Ectodermal cell (in vitro differentiated cells): ENCODE data around the gene DUSP15. TPM values are rescaled to one million over a fixed set of nuclear protein-coding genes. Genes with fewer than 3 reads are reported as not detected.
"Not testable (repeated sequence)": the region's sequence is repeated elsewhere in the genome, so short reads cannot be mapped to it uniquely, and the experiment has no call there.

ENCODE experiments used
- H3K27ac ChIP-seq: 2 replicates; pipeline ENCODE4 v1.7.0; 2013; ENCODE audit warnings: mild to moderate bottlenecking, low read depth, low read length; ENCODE audit not compliant: insufficient read depth, poor library complexity, severe bottlenecking
- H3K27me3 ChIP-seq: 2 replicates; pipeline ENCODE4 v1.7.0; 2013; ENCODE audit warnings: mild to moderate bottlenecking, low read length; ENCODE audit not compliant: insufficient read depth, control insufficient read depth, poor library complexity, severe bottlenecking
- H3K36me3 ChIP-seq: one replicate; pipeline ENCODE4 v1.7.0; 2013; ENCODE audit warnings: low read length; ENCODE audit not compliant: control insufficient read depth, insufficient read depth
- H3K4me1 ChIP-seq: one replicate; pipeline ENCODE4 v1.7.0; 2013; ENCODE audit warnings: low read length; ENCODE audit not compliant: control insufficient read depth, insufficient read depth
- H3K4me3 ChIP-seq: 2 replicates; pipeline ENCODE4 v1.7.0; 2013; ENCODE audit warnings: low read depth, low read length, control low read depth; ENCODE audit not compliant: insufficient read depth
- H3K9me3 ChIP-seq: 2 replicates; pipeline ENCODE4 v1.7.0; 2013; ENCODE audit warnings: mild to moderate bottlenecking, low read length, moderate library complexity; ENCODE audit not compliant: control insufficient read depth
- WGBS, 2 experiments: methylation state at CpG; one replicate each; pipeline ENCODE4 v1.1.7; 2013; ENCODE audit warnings: missing lambda C conversion rate in 2 of 2; 5-methylcytosine and 5-hydroxymethylcytosine counted together
- polyA plus RNA-seq, 4 experiments: library from polyadenylated mRNA; stranded (reverse); fragments of 50-300 nt; gene quantifications; one replicate each; pipeline ENCODE4 v1.2.3, GENCODE V29; 2013

The DUSP15 gene, protein sequence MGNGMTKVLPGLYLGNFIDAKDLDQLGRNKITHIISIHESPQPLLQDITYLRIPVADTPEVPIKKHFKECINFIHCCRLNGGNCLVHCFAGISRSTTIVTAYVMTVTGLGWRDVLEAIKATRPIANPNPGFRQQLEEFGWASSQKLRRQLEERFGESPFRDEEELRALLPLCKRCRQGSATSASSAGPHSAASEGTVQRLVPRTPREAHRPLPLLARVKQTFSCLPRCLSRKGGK
- polyA plus RNA-seq (2013, experiment 1 of 4) = 2.5 TPM
- polyA plus RNA-seq (2013, experiment 2 of 4) = 2.8 TPM
- 1.5 TPM for polyA plus RNA-seq (2013, experiment 3 of 4)
- 2.6 TPM for polyA plus RNA-seq (2013, experiment 4 of 4)

DNA sequence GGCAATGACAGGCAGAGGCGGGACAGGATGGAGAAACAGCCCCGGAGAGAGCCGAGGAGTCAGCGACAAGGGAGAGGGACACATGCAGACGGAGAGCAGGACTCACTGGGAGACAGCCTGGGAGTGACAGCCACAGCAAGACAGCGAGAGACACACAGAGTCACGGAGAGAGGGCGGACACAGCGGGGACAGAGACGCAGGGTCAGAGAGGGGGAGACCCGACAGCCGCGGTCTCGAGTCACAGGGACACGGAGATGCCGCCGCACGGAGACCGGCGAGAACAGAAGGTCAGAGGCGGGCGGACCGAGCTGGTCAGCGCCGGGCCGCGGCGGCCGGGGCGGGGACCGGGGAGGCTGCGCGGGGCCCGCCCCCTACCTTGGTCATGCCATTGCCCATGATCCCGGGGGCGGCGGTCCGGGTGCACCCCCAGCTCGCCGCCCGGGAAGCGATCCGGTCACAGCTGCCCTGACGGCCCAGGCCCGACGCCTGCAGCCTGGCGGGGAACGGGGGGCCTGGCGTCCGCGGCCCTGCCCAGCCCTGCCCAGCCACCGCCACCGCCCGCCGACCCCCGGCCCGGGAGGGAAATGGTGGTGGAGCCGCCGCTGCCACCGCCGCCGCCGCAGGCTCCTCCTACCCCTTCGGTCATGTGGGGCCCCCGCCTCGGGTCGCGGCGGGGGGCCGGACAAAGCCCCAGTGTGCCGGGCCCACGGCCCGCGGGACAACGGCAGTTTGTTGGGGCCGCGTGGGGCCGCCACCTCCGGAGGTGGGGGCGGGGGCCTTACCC lies at the start of gene DUSP15, which contains the start of gene TTLL9:
TSS of gene DUSP15 (minus strand) at position 586 of the 784 bp plus-strand sequence. CDS start at position 396, 190 bp downstream.
TSS of gene TTLL9 (plus strand) at position 693 of the 784 bp plus-strand sequence. CDS start 493 bp downstream, outside the sequence.
- no peaks in the 10 kb centered on the region for H3K9me3 ChIP-seq
- peaks cover 32% of the 10 kb centered on the region for H3K27me3 ChIP-seq
- WGBS, 2 experiments = 1% methylated on average over 80 of the region's 80 CpGs

DNA sequence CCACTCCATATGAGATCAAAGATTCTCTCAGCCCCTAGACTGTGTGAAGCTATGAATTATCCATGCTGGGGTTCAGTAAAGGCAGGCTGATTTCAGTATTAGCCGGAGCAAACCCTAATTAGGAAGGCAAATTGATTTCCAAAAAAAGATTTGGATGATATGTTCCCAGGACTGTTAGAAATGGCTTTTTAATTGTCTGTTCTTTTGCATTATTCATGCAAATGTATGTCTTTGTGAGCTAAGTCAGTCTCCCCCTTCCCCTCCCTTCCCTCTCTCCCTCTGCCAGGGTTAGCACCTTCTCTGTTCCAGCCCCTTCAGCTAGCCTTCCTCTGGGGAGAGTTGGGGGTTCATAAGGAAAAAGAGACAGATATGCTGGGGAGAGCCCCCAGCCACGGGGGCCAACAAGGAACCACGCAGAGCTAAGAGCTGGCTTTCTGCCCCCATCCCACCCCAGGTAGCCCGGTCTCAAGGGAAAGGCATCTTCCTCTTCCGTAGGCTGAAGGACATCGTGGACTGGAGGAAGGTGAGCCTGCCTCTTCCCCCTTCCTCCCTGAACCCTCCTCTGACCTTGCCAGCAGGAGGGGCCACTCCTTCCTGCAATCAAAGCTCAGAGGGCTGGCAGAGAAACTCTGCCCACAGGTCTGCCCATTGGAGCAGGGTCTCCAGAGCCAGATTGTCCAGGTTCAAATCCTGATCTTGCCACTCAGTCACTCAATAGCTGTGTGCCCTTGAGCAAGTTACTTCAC lies 49.3 kb upstream of the DUSP15 start:
- Histone ChIP-seq H3K27me3 (no peaks in the 10 kb centered on the region), H3K9me3 (no peaks in the 10 kb centered on the region), H3K27ac (no peak overlapping the region), H3K4me3 (no peak overlapping the region), H3K36me3 (no peaks in the 10 kb centered on the region), H3K4me1 (peaks cover 3% of the 10 kb centered on the region)
- WGBS, 2 experiments = 44 to 53% methylated on average over 6 of the region's 6 CpGs

More for the DNA sequence above, at the start of gene DUSP15, which contains the start of gene TTLL9:
- H3K4me1 ChIP-seq = peaks cover 7% of the 10 kb centered on the region
- no peaks in the 10 kb centered on the region for H3K36me3 ChIP-seq
- H3K4me3 ChIP-seq = peak within 1 kb of the TSS; percentile 59
- no peak within 1 kb of the TSS for H3K27ac ChIP-seq

DNA sequence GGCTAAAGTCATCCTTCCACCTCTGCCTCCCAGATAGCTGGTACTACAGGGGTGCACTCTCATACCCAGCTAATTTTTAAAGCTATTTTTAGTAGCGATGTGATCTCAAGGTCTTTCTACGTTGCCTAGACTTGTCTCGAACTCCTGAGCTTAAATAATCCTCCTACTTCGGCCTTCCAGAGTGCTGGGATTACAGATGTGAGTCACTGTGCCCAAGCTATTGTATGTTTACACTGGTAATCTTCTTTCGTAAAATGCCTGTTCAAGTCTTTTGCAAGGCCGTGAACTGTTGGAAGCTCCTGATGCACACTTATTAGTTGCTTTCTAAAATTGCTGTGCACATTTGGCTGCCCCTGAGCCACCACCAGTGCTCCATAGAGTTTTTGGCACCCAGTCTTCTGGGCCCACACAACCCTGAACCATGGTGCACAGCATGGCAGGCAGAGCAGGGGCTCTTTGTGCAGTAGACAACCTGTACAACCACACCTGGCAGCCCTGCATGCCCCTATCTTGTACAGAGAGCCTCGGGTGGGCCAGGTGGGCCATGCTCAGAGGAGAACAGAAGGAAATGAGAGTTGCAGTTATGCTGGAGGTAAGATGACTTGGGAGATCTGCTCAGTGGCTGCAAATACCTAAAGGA lies 48.3 kb upstream of the DUSP15 start:
- Histone ChIP-seq H3K27ac (no peak overlapping the region), H3K9me3 (no peaks in the 10 kb centered on the region), H3K27me3 (no peaks in the 10 kb centered on the region), H3K4me1 (peaks cover 13% of the 10 kb centered on the region), H3K4me3 (no peak overlapping the region), H3K36me3 (no peaks in the 10 kb centered on the region)
- 89 to 93% methylated on average over 7 of the region's 7 CpGs for WGBS, 2 experiments

DNA sequence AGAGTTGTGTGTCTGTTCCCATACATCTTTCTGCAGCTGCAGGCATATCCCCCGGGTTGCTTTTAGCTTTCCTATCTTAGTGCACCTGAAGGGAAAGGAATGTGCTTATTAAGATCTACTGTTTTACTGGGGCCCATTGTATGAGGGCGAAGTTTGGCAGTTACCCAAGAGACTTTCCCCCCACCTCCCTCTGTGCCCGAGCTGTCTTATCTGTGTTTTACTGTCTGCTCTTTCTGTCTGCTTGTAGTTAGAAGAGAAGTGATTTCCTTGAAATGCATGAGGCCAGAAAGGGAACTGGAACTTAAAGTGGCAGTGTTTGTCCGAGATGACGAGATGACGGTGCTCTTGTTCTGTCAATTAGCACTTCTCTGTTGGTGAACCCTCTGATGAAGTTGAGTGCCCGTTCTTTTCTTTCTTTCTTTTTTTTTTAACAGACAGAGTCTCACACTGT lies 47.7 kb upstream of the DUSP15 start:
- H3K36me3 ChIP-seq, H3K4me3 ChIP-seq, H3K9me3 ChIP-seq, H3K27ac ChIP-seq, H3K27me3 ChIP-seq: not testable (repeated sequence)
- H3K4me1 ChIP-seq = peaks cover 18% of the 10 kb centered on the region
- 72 to 75% methylated on average over 5 to 7 of the region's 7 CpGs for WGBS, 2 experiments

DNA sequence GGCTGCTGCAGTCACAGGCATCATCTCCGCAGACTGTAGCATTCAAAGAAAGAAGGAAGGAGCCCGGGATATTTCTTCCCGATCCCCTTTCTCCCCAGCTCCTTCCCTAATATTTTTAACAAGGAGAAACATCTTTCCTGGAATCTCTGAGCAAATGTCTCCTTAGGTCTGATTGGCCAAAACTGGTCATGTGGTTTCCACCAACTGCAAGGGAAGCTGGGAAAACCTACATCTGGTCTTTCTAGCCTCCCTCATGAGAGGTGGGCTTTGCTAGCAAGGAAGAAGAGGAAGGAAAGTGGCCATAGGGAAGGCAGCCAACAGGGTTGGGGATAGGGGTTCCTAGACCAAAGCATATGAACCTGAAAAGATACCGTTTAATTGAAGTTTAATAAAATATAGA lies 46.4 kb upstream of the DUSP15 start:
- Histone ChIP-seq H3K27me3 (no peaks in the 10 kb centered on the region), H3K4me3 (no peak overlapping the region), H3K4me1 (peaks cover 18% of the 10 kb centered on the region), H3K9me3 (no peaks in the 10 kb centered on the region), H3K36me3 (no peaks in the 10 kb centered on the region), H3K27ac (no peak overlapping the region)
- WGBS, 2 experiments = 90 to 96% methylated on average over 3 to 4 of the region's 4 CpGs

DNA sequence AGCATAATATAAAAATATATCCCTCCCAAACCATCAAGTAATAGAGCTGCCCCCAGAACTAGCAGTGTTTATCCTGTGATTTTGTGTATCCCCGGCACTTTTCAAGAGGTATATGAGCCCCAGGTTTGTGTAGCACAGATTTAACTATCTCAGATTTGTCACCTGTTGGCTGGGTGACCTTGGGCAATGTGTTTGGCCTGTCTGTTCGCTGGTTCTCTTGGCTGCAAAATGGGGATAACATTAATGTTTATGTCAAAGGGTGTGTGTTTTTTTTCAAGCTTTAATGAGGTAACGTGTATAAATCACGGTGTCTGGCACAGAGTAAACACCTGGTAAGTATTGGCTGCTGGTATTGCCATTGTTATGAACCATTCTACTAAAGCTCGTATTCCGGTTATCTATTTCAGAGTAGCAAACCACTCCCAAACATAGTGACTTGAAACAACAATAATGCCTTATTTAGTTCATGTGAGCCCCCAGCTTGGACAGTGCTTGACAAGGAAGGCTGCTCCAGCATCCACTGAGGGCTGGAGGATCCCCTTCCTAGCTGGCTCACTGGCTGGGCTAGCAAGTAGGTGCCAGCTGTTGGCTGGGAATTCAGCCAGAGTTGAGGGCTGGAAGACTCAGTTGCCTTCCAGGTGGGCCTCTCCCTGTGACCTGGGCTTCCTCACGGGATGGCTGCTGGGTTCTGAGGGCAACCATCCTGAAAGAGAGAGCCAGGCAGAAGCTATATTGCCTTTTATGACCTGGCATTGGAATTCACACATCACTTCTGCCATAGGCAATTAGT lies 45.4 kb upstream of the DUSP15 start:
- 94 to 95% methylated on average over 7 of the region's 7 CpGs for WGBS, 2 experiments
- Histone ChIP-seq H3K27ac (no peak overlapping the region), H3K4me1 (peaks cover 18% of the 10 kb centered on the region), H3K4me3 (no peak overlapping the region), H3K36me3 (no peaks in the 10 kb centered on the region), H3K27me3 (no peaks in the 10 kb centered on the region), H3K9me3 (no peaks in the 10 kb centered on the region)

DNA sequence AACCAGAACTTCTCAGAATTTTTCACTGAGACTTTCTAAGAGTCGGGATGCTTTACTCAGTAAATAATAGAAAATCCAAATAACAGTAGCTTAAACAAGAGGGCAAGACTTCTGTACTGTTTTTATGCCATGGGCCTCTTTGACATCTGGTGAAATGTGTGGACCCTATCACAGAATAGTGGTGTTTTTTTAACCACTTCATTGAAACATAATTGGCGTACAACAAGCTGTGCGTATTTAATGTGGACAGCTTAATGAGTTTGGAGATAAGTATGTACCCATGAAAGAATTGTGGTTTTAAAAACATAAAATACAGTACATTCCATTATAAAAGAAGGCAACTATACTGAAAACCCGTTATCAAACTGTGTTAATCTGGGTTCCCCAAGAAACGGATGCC lies 43.8 kb upstream of the DUSP15 start:
- WGBS, 2 experiments = 91 to 92% methylated on average over 4 to 5 of the region's 5 CpGs
- H3K27me3 ChIP-seq = no peaks in the 10 kb centered on the region
- no peaks in the 10 kb centered on the region for H3K9me3 ChIP-seq

DNA sequence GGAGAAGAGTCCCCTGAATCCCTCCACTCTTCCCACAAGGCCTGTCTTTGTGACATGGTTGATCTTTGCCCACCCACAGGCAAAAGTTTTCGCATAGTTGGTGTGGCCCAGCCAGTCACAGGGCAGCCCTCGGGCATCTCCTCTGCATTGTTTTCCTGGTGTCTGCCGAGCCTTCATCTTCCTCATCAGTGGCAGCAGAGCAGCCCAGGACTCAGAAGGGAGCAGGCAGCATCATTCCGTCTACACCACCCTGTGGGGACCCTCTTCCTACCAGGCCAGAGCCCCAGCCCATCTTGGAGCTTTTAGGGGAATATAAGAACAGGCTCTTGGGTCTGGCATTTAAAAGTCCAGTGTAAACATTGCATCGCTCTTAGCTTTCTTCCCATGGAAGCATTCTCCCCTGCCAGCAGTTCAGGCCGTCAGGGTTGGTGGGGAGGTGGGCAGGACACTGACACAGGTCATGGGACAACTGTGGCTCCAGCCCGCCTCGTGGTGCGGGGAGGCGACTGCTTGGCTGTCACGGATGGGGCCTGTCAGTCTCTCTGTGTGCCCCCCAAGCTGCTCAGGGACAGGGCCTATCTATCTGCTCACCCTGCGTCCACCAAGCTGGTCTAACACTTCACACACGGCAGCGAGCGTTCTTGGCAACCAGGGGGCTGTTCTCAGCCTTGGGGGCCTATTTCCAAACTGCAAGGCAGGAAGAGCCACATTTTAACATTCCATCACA lies 43.3 kb upstream of the DUSP15 start:
- no peak overlapping the region for H3K27ac ChIP-seq
- H3K27me3 ChIP-seq = no peaks in the 10 kb centered on the region
- 83% methylated on average over 15 of the region's 15 CpGs for WGBS, 2 experiments
- no peaks in the 10 kb centered on the region for H3K36me3 ChIP-seq
- H3K4me3 ChIP-seq = no peak overlapping the region
- H3K4me1 ChIP-seq = peaks cover 18% of the 10 kb centered on the region
- no peaks in the 10 kb centered on the region for H3K9me3 ChIP-seq

More for the DNA sequence above, 43.8 kb upstream of the DUSP15 start:
- H3K4me1 ChIP-seq = peaks cover 18% of the 10 kb centered on the region
- no peaks in the 10 kb centered on the region for H3K36me3 ChIP-seq
- no peak overlapping the region for H3K27ac ChIP-seq
- H3K4me3 ChIP-seq = no peak overlapping the region
